Measurements from ENCODE around the gene UAP1L1. TPM values are rescaled to one million over a fixed set of nuclear protein-coding genes. Genes with fewer than 3 reads are reported as not detected.
A peak's percentile ranks its signal among the peaks of the same experiment; 100 is the strongest.

The UAP1L1 gene
- total RNA-seq, 1 donor from 2014 or later: 11.7 TPM

DNA sequence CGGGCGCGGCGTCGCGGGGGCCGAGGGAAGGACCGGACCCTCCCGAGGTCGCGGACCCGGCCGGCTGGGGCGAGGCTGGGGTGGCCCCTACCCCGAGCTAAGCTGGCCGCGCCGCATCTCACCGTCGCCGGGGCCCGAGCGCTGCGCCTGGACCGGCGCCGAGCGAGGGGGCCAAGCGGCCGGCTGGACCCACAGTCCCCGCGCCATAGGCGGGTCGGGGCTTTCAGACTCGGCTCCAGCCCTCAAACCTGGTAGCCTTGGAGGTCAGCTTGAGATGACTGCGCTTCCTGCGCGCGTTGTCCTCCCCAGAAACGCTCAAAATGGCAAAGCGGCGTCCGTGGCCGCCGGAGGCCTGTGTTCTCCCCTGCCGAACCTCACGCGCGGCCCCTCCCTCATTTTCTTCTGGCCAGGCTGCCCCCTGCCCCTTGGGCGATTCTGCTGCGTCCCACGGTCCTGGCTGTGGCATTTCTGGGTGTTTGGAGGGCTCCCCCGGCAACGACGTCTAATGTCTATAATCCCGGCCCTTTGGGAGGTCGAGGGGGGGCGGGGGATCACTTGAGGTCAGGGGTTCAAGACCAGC is 52.9 kb downstream of the UAP1L1 start:
- Histone ChIP-seq H3K27me3 (ENCODE audit: control insufficient read depth, insufficient read depth, low read length) (no peaks in the 10 kb centered on the region), H3K36me3 (ENCODE audit: control insufficient read depth, insufficient read depth, low read length) (no peaks in the 10 kb centered on the region), H3K4me3 (ENCODE audit: low read depth, low read length) (peak overlapping the region; percentile 68)
- TF ChIP-seq, protein P1, sequence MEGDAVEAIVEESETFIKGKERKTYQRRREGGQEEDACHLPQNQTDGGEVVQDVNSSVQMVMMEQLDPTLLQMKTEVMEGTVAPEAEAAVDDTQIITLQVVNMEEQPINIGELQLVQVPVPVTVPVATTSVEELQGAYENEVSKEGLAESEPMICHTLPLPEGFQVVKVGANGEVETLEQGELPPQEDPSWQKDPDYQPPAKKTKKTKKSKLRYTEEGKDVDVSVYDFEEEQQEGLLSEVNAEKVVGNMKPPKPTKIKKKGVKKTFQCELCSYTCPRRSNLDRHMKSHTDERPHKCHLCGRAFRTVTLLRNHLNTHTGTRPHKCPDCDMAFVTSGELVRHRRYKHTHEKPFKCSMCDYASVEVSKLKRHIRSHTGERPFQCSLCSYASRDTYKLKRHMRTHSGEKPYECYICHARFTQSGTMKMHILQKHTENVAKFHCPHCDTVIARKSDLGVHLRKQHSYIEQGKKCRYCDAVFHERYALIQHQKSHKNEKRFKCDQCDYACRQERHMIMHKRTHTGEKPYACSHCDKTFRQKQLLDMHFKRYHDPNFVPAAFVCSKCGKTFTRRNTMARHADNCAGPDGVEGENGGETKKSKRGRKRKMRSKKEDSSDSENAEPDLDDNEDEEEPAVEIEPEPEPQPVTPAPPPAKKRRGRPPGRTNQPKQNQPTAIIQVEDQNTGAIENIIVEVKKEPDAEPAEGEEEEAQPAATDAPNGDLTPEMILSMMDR (IDR thresholded peaks at IDR 0.05; ENCODE audit: insufficient read depth, low read length, poor library complexity, severe bottlenecking): no peak
- DNase-seq (ENCODE audit: low read depth): no peak

Other genes with a start within 250 kb of the UAP1L1 start
- 0.75 and 0.96 TPM in 2 replicates for gene AJM1, start 235.0 kb upstream of the UAP1L1 start, total RNA-seq
- 124 and 129 TPM in 2 replicates for gene PHPT1, start 228.1 kb upstream of the UAP1L1 start, total RNA-seq
- gene MAMDC4, start 225.2 kb upstream of the UAP1L1 start, total RNA-seq: 3.7 and 6.4 TPM in 2 replicates
- gene EDF1, start 211.2 kb upstream of the UAP1L1 start, total RNA-seq: 792 and 948 TPM in 2 replicates
- 17.5 and 17.7 TPM in 2 replicates for gene TRAF2, start 191.0 kb upstream of the UAP1L1 start, total RNA-seq
- 174 and 222 TPM in 2 replicates for gene FBXW5, start 132.8 kb upstream of the UAP1L1 start, total RNA-seq
- not detected in 2 replicates for gene C8G, start 132.3 kb upstream of the UAP1L1 start, total RNA-seq
- 1.2 TPM in 1 of 2 replicates, not detected in the other for gene LCN12, start 125.2 kb upstream of the UAP1L1 start, total RNA-seq
- gene PTGDS, start 100.0 kb upstream of the UAP1L1 start, total RNA-seq: 2.0 and 3.8 TPM in 2 replicates
- gene LCNL1, start 94.5 kb upstream of the UAP1L1 start, total RNA-seq: not detected in 2 replicates
- 42.2 and 46.8 TPM in 2 replicates for gene PAXX, start 85.1 kb upstream of the UAP1L1 start, total RNA-seq
- gene CLIC3, start 80.9 kb upstream of the UAP1L1 start, total RNA-seq: 0.75 TPM in 1 of 2 replicates, not detected in the other
- gene ABCA2, start 49.3 kb upstream of the UAP1L1 start, total RNA-seq: 5.3 and 15.4 TPM in 2 replicates
- not detected in 2 replicates for gene FUT7, start 45.4 kb upstream of the UAP1L1 start, total RNA-seq
- gene NPDC1, start 31.3 kb upstream of the UAP1L1 start, total RNA-seq: 58.3 and 76.1 TPM in 2 replicates
- 0.21 TPM in 1 of 2 replicates, not detected in the other for gene ENTPD2, start 23.5 kb upstream of the UAP1L1 start, total RNA-seq
- 5.3 and 5.8 TPM in 2 replicates for gene SAPCD2, start 7.0 kb upstream of the UAP1L1 start, total RNA-seq
- 76.8 and 80.3 TPM in 2 replicates for gene MAN1B1, start 9.5 kb downstream of the UAP1L1 start, total RNA-seq
- gene DPP7, start 37.2 kb downstream of the UAP1L1 start, total RNA-seq: 116 and 137 TPM in 2 replicates
- gene GRIN1, start 61.6 kb downstream of the UAP1L1 start, total RNA-seq: 0.04 TPM in 1 of 2 replicates, not detected in the other
- not detected in 2 replicates for gene LRRC26, start 92.5 kb downstream of the UAP1L1 start, total RNA-seq
- gene TMEM210, start 94.5 kb downstream of the UAP1L1 start, total RNA-seq: not detected in 2 replicates
- 18.8 and 26.1 TPM in 2 replicates for gene ANAPC2, start 111.0 kb downstream of the UAP1L1 start, total RNA-seq
- 91.4 and 95.1 TPM in 2 replicates for gene SSNA1, start 111.2 kb downstream of the UAP1L1 start, total RNA-seq
- 15.2 and 20.1 TPM in 2 replicates for gene TPRN, start 123.2 kb downstream of the UAP1L1 start, total RNA-seq
- 39.2 and 40.3 TPM in 2 replicates for gene TMEM203, start 128.1 kb downstream of the UAP1L1 start, total RNA-seq
- 19.1 and 28.6 TPM in 2 replicates for gene NDOR1, start 128.2 kb downstream of the UAP1L1 start, total RNA-seq
- 3.1 and 4.2 TPM in 2 replicates for gene RNF208, start 144.7 kb downstream of the UAP1L1 start, total RNA-seq
- 2.1 and 3.8 TPM in 2 replicates for gene CYSRT1, start 147.7 kb downstream of the UAP1L1 start, total RNA-seq
- not detected in 2 replicates for gene RNF224, start 150.0 kb downstream of the UAP1L1 start, total RNA-seq
- 0.25 TPM in 1 of 2 replicates, not detected in the other for gene SLC34A3, start 153.4 kb downstream of the UAP1L1 start, total RNA-seq
- 262 and 275 TPM in 2 replicates for gene TUBB4B, start 163.8 kb downstream of the UAP1L1 start, total RNA-seq
- not detected in 2 replicates for gene STPG3, start 173.8 kb downstream of the UAP1L1 start, total RNA-seq
- gene NELFB, start 177.8 kb downstream of the UAP1L1 start, total RNA-seq: 47.3 and 67.0 TPM in 2 replicates
- gene TOR4A, start 200.2 kb downstream of the UAP1L1 start, total RNA-seq: 33.5 and 50.3 TPM in 2 replicates
- 8.4 and 11.4 TPM in 2 replicates for gene NRARP, start 224.8 kb downstream of the UAP1L1 start, total RNA-seq

All from kidney epithelial cell (primary cell).